Sigmoid colon (tissue), 7 donors: ENCODE data around the gene STOML1. TPM values are rescaled to one million over a fixed set of nuclear protein-coding genes. Genes with fewer than 3 reads are reported as not detected.

Experiments
- DNase-seq: peaks from one replicate; pipeline ENCODE4 v3.0.0-alpha.2; 2019
- H3K27ac ChIP-seq, 4 donors: fragments of 200-600 bp; sonication (generic); one replicate each; pipeline ENCODE4 v1.5.1; 2016 to 2019; ENCODE audit warnings: mild to moderate bottlenecking in 1 of 4
- H3K27me3 ChIP-seq, 3 donors: fragments of 200-600 bp; sonication (generic); one replicate each; pipeline ENCODE4 v1.5.1; 2019; ENCODE audit warnings: mild to moderate bottlenecking in 1 of 3
- H3K36me3 ChIP-seq, 4 donors: fragments of 200-600 bp; sonication (generic); one replicate each; pipeline ENCODE4 v1.5.1; 2016 to 2019
- H3K4me1 ChIP-seq, 4 donors: fragments of 200-600 bp; sonication (generic); one replicate each; pipeline ENCODE4 v1.5.1; 2017 to 2019
- H3K4me3 ChIP-seq, 4 donors: fragments of 200-600 bp; sonication (generic); one replicate each; pipeline ENCODE4 v1.5.1; 2017 to 2019; ENCODE audit warnings: mild to moderate bottlenecking in 2 of 4, moderate library complexity in 1 of 4
- H3K9me3 ChIP-seq, 4 donors: fragments of 200-600 bp in 3 of 4; sonication (generic) in 3 of 4; one replicate each; pipeline versions ENCODE4 v1.5.1 to v1.6.1; 2013 to 2019
- EP300 ChIP-seq, 4 donors: sonication (generic); formaldehyde crosslinking; IDR thresholded peaks; one replicate each; pipeline ENCODE4 v1.6.1; 2017; ENCODE audit warnings: antibody characterized with exemption in 4 of 4
- POLR2A ChIP-seq, 2 donors: fragments of 450-650 bp; IDR thresholded peaks; one replicate each; pipeline ENCODE4 v1.6.1; 2016; ENCODE audit warnings: antibody characterized with exemption in 2 of 2, mild to moderate bottlenecking in 2 of 2, moderate library complexity in 2 of 2
- POLR2AphosphoS5 ChIP-seq, 4 donors: sonication (generic); formaldehyde crosslinking; IDR thresholded peaks; one replicate each; pipeline ENCODE4 v1.6.1; 2017; ENCODE audit warnings: antibody characterized with exemption in 4 of 4
- WGBS, 2 donors: extraction: QIAGEN DNeasy Blood & Tissue Kit; methylation state at CpG; one replicate each; pipeline ENCODE4 v1.1.7; 2013; 5-methylcytosine and 5-hydroxymethylcytosine counted together
- intact Hi-C: fragments of 100-400 bp; cut with DNase I; formaldehyde crosslinking; loops from one replicate; pipeline ENCODE4 v1.15.1; 2023
- polyA plus RNA-seq, 3 donors: library from polyadenylated mRNA; stranded (reverse); fragments of 200-250 nt; gene quantifications; one replicate each; pipeline ENCODE4 v1.2.3, GENCODE V29; 2013
- total RNA-seq, 4 donors: library from RNA; depleted of rRNA; stranded (reverse); fragments of >200 nt; gene quantifications; one replicate each; pipeline ENCODE4 v1.1.0, GENCODE V29; 2016
- TF ChIP-seq, protein P1 (sequence below), 4 experiments: fragments of 450-650 bp in 3 of 4; fragments of 200-600 bp in 1 of 4; IDR thresholded peaks; one replicate each; pipeline ENCODE4 v1.5.1; 2016 to 2019; ENCODE audit warnings: antibody characterized with exemption in 4 of 4, mild to moderate bottlenecking in 3 of 4, moderate library complexity in 2 of 4
- donor health status: healthy with polysubstance abuse.
- donor health status: Bipolar disorder and iron deficiency.
- donor health status: healthy.

STOML1 gene
- total and polyA plus RNA-seq, 7 donors = 3.5 to 18.5 (median 13.2) TPM

DNA sequence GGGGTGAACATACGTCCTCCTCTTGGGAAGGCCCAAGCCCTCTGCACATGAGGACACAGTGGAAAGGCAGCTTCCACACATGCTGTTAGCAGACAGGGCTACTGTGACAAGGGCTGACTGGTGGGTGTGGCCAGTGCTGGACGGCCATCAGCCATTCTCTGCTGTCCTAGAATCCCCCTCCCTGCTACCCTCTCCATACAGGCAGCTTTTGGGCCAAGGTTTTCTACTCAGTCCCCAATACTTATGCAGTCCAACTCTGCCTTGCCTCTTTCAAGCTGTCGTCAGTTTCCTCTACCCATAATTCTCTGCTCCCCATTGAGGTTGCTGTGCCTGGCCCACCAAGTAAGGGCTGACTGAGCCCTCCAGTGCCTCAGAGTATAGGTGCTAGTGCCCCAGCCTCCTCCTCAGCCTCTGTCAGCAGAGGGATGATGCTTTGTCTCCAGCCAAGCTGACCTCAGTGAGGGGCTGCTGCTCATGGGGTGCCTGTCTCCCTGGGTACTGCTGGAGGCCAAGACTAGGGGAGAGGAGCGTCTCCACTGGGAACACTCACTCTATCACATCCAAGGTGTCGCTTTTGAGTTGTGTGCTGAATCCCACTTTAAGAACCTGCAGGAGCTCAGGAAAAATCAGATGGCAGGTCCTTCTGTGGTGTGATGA is 63.0 kb downstream of the STOML1 start:
- H3K4me1 ChIP-seq = peaks cover 0 to 73% (median 64%) of the 10 kb centered on the region in 4 donors
- no peak for DNase-seq
- no peaks in the 10 kb centered on the region for H3K9me3 ChIP-seq
- H3K36me3 ChIP-seq = no peaks in the 10 kb centered on the region
- H3K27me3 ChIP-seq = no peaks in the 10 kb centered on the region
- H3K4me3 ChIP-seq = no peak overlapping the region
- WGBS, 2 donors = 68 to 76% methylated on average over 5 of the region's 5 CpGs
- intact Hi-C loops = no loop called here
- no peak for TF ChIP-seq POLR2AphosphoS5 (IDR thresholded peaks at IDR 0.05)
- no peak for TF ChIP-seq POLR2A (IDR thresholded peaks at IDR 0.05)
- TF ChIP-seq EP300 (IDR thresholded peaks at IDR 0.05) = no peak
- TF ChIP-seq, protein P1, sequence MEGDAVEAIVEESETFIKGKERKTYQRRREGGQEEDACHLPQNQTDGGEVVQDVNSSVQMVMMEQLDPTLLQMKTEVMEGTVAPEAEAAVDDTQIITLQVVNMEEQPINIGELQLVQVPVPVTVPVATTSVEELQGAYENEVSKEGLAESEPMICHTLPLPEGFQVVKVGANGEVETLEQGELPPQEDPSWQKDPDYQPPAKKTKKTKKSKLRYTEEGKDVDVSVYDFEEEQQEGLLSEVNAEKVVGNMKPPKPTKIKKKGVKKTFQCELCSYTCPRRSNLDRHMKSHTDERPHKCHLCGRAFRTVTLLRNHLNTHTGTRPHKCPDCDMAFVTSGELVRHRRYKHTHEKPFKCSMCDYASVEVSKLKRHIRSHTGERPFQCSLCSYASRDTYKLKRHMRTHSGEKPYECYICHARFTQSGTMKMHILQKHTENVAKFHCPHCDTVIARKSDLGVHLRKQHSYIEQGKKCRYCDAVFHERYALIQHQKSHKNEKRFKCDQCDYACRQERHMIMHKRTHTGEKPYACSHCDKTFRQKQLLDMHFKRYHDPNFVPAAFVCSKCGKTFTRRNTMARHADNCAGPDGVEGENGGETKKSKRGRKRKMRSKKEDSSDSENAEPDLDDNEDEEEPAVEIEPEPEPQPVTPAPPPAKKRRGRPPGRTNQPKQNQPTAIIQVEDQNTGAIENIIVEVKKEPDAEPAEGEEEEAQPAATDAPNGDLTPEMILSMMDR (IDR thresholded peaks at IDR 0.05) = no peak
- H3K27ac ChIP-seq = no peak overlapping the region

Other genes starting within 250 kb of the STOML1 start
- gene INSYN1, start 238.9 kb downstream of the STOML1 start, total RNA-seq = 10 to 100 TPM in 1 of 4 donors, 1 to 10 TPM in 3; 3.6 to 10.0 (median 5.9) TPM
- 1 to 10 TPM in 2 of 3 donors, under 1 TPM in 1; 0.60 to 1.2 (median 1.1) TPM for gene INSYN1, start 238.9 kb downstream of the STOML1 start, polyA plus RNA-seq
- gene TBC1D21, start 118.7 kb downstream of the STOML1 start, total RNA-seq = not detected
- gene TBC1D21, start 118.7 kb downstream of the STOML1 start, polyA plus RNA-seq = not detected
- 10 to 100 TPM in 3 of 4 donors, 1 to 10 TPM in 1; 7.6 to 27.7 (median 14.6) TPM for gene LOXL1, start 65.8 kb downstream of the STOML1 start, total RNA-seq
- 1 to 10 TPM in 2 of 3 donors, not detected in 1; 3.0 to 7.4 TPM for gene LOXL1, start 65.8 kb downstream of the STOML1 start, polyA plus RNA-seq
- gene PML, start 2.4 kb upstream of the STOML1 start, total RNA-seq = 100 to 1,000 TPM in 1 of 4 donors, 10 to 100 TPM in 3; 43.3 to 129 (median 60.0) TPM
- 10 to 100 TPM in 1 of 3 donors, 1 to 10 TPM in 2; 9.6 to 36.4 (median 9.7) TPM for gene PML, start 2.4 kb upstream of the STOML1 start, polyA plus RNA-seq
- not detected for gene GOLGA6A, start 90.3 kb upstream of the STOML1 start, total RNA-seq
- gene GOLGA6A, start 90.3 kb upstream of the STOML1 start, polyA plus RNA-seq = not detected
- 1 to 10 TPM in 2 of 4 donors, under 1 TPM in 2; 0.16 to 2.2 (median 1.1) TPM for gene ISLR2, start 138.3 kb upstream of the STOML1 start, total RNA-seq
- 1 to 10 TPM in 1 of 3 donors, not detected in 2; 1.1 TPM for gene ISLR2, start 138.3 kb upstream of the STOML1 start, polyA plus RNA-seq
- 100 to 1,000 TPM in 2 of 4 donors, 10 to 100 TPM in 2; 71.4 to 186 (median 121) TPM for gene ISLR, start 181.4 kb upstream of the STOML1 start, total RNA-seq
- gene ISLR, start 181.4 kb upstream of the STOML1 start, polyA plus RNA-seq = 10 to 100 TPM in 1 of 3 donors, 1 to 10 TPM in 1, under 1 TPM in 1; 0.69 to 16.3 (median 7.8) TPM
- gene STRA6, start 210.5 kb upstream of the STOML1 start, total RNA-seq = under 1 TPM in 1 of 4 donors, not detected in 3; 0.71 TPM
- gene STRA6, start 210.5 kb upstream of the STOML1 start, polyA plus RNA-seq = under 1 TPM in 1 of 3 donors, not detected in 2; 0.50 TPM
- gene CCDC33, start 244.0 kb upstream of the STOML1 start, total RNA-seq = not detected
- gene CCDC33, start 244.0 kb upstream of the STOML1 start, polyA plus RNA-seq = under 1 TPM in 2 of 3 donors, not detected in 1; 0.09 to 0.60 TPM